Adrenal gland (tissue), 12 donors: ENCODE results near the gene ZNF516. TPM values are rescaled to one million over a fixed set of nuclear protein-coding genes. Genes with fewer than 3 reads are reported as not detected.

Source experiments
- DNase-seq, 7 donors: peaks; one replicate each; pipeline ENCODE4 v3.0.0-alpha.2; 2019 to 2020
- H3K27ac ChIP-seq, 5 donors: fragments of 200-600 bp; sonication (generic) in 4 of 5; 1 replicate in 3 of 5; 2 replicates in 2 of 5; pipeline versions ENCODE4 v1.5.1 to v1.8.0; 2016 to 2020; ENCODE audit warnings: mild to moderate bottlenecking in 1 of 5
- H3K27me3 ChIP-seq: fragments of 200-600 bp; 2 replicates; pipeline ENCODE4 v1.8.0; 2021
- H3K36me3 ChIP-seq, 2 donors: fragments of 200-600 bp; replicated peaks in 1 of 2; 1 replicate in 1 of 2; 2 replicates in 1 of 2; pipeline versions ENCODE4 v1.5.1 to v1.8.0; 2018 to 2022
- H3K4me1 ChIP-seq, 2 donors: fragments of 200-600 bp; replicated peaks in 1 of 2; 1 replicate in 1 of 2; 2 replicates in 1 of 2; pipeline versions ENCODE4 v1.5.1 to v1.8.0; 2018 to 2021
- H3K4me3 ChIP-seq, 4 donors: fragments of 200-600 bp; sonication (generic) in 3 of 4; one replicate each; pipeline ENCODE4 v1.5.1; 2016 to 2018
- H3K9me3 ChIP-seq, 3 donors: fragments of 200-600 bp; sonication (generic) in 1 of 3; replicated peaks in 1 of 3; 1 replicate in 2 of 3; 2 replicates in 1 of 3; pipeline versions ENCODE4 v1.5.1 to v1.8.0; 2016 to 2021
- CTCF ChIP-seq, 6 experiments: fragments of 450-650 bp in 4 of 6; fragments of 200-600 bp in 2 of 6; sonication (generic) in 1 of 6; IDR thresholded peaks; 1 replicate in 5 of 6; 2 replicates in 1 of 6; pipeline versions ENCODE4 v1.5.1 to v1.8.0; 2016 to 2021; ENCODE audit warnings: antibody characterized with exemption in 6 of 6, mild to moderate bottlenecking in 2 of 6, moderate library complexity in 1 of 6
- POLR2A ChIP-seq, 2 donors: fragments of 450-650 bp; IDR thresholded peaks; one replicate each; pipeline ENCODE4 v1.6.1; 2017; ENCODE audit warnings: antibody characterized with exemption in 2 of 2, mild to moderate bottlenecking in 2 of 2, moderate library complexity in 1 of 2
- WGBS, 4 donors: extraction: QIAGEN DNeasy Blood & Tissue Kit in 2 of 4; methylation state at CpG; one replicate each; pipeline versions ENCODE4 v1.1.5 to v1.1.7; 2013 to 2017; 5-methylcytosine and 5-hydroxymethylcytosine counted together
- intact Hi-C, 2 donors: fragments of 100-400 bp; cut with DNase I; formaldehyde crosslinking; loops; one replicate each; pipeline versions ENCODE4 v1.14.1 to v1.15.0; 2022 to 2023
- polyA plus RNA-seq, 3 donors: library from polyadenylated mRNA; stranded (reverse); fragments of 200-250 nt in 2 of 3; fragments of 350-450 nt in 1 of 3; fragmentation: Illumina TruSeq in 1 of 3; extraction: RNeasy Lipid Tissue Mini Kit (QIAGEN cat#74804) in 1 of 3; gene quantifications; one replicate each; pipeline ENCODE4 v1.2.3, GENCODE V29; 2013 to 2014
- total RNA-seq, 9 donors: library from RNA; depleted of rRNA in 4 of 9; stranded (reverse); fragments of >200 nt in 4 of 9; fragments of 120-200 nt in 1 of 9; fragmentation: NEBNext Ultra II Directional in 1 of 9; extraction: Animal tissue kit (Norgen Biotek cat#: 25700) in 1 of 9; gene quantifications; one replicate each; pipeline versions ENCODE4 v1.1.0 to v1.2.4, GENCODE V29; 2013 to 2023
- donor health status: healthy with polysubstance abuse.
- donor health status: Bipolar disorder and iron deficiency.
- donor health status: DM: yes; HTN: yes; CAD: no.
- donor health status: DM: no; HTN: no; CAD: no.
- donor health status: DM: no; HTN: no; CAD: no.
- donor health status: DM: yes; HTN: yes; CAD: no.

Gene ZNF516
- total and polyA plus RNA-seq, 12 donors: 8.6 to 60.1 (median 31.0) TPM

GRCh38 chr18:76486574-76486973 is 8.5 kb downstream of the ZNF516 start:
- WGBS, 4 donors: 72 to 79% (median 78%) methylated on average over 6 of the region's 6 CpGs
- no peak for DNase-seq
- Histone ChIP-seq H3K36me3 (no peaks in the 10 kb centered on the region), H3K9me3 (no peaks in the 10 kb centered on the region), H3K27ac (no peak overlapping the region), H3K4me3 (no peak overlapping the region), H3K27me3 (no peaks in the 10 kb centered on the region), H3K4me1 (peaks cover 6 to 37% of the 10 kb centered on the region in 2 donors)
- intact Hi-C loops: loop anchor here in 1 of 2 donors (10.0 kb wide), 1 partner anchor 82 kb away; no protein-coding TSS in a partner anchor
- TF ChIP-seq POLR2A (IDR thresholded peaks at IDR 0.05) (no peak), CTCF (IDR thresholded peaks at IDR 0.05) (no peak)

- 60 to 72% (median 69%) methylated on average over 3 of the region's 3 CpGs for WGBS, 4 donors
- intact Hi-C loops: loop anchor here in 1 of 2 donors (10.0 kb wide), 1 partner anchor 81 kb away; no protein-coding TSS in a partner anchor
- H3K4me3 ChIP-seq: no peak overlapping the region
- no peaks in the 10 kb centered on the region for H3K36me3 ChIP-seq
- no peaks in the 10 kb centered on the region for H3K27me3 ChIP-seq
- no peak overlapping the region for H3K27ac ChIP-seq
- no peak for DNase-seq
- peaks cover 6 to 40% of the 10 kb centered on the region in 2 donors for H3K4me1 ChIP-seq
- TF ChIP-seq CTCF (IDR thresholded peaks at IDR 0.05): no peak
- no peak for TF ChIP-seq POLR2A (IDR thresholded peaks at IDR 0.05)
- no peaks in the 10 kb centered on the region for H3K9me3 ChIP-seq
Observed at GRCh38 chr18:76486038-76486437, 9.0 kb downstream of the ZNF516 start.

GRCh38 chr18:76484749-76485387 is 10.2 kb downstream of the ZNF516 start:
- intact Hi-C loops: loop anchor here in 1 of 2 donors (10.0 kb wide), 1 partner anchor 80 kb away; no protein-coding TSS in a partner anchor
- Histone ChIP-seq H3K4me3 (no peak overlapping the region), H3K4me1 (peaks cover 0 to 35% of the 10 kb centered on the region in 2 donors), H3K27ac (no peak overlapping the region), H3K36me3 (no peaks in the 10 kb centered on the region), H3K27me3 (no peaks in the 10 kb centered on the region), H3K9me3 (no peaks in the 10 kb centered on the region)
- no peak for TF ChIP-seq POLR2A (IDR thresholded peaks at IDR 0.05)
- TF ChIP-seq CTCF (IDR thresholded peaks at IDR 0.05): no peak
- 81 to 85% (median 83%) methylated on average over 6 of the region's 6 CpGs for WGBS, 4 donors
- DNase-seq: no peak

GRCh38 chr18:76483780-76484179 is 11.3 kb downstream of the ZNF516 start:
- no peaks in the 10 kb centered on the region for H3K9me3 ChIP-seq
- intact Hi-C loops: loop anchor here in 1 of 2 donors (10.0 kb wide), 1 partner anchor 79 kb away; no protein-coding TSS in a partner anchor
- peaks cover 0 to 34% of the 10 kb centered on the region in 2 donors for H3K4me1 ChIP-seq
- 85 to 91% (median 88%) methylated on average over 10 of the region's 10 CpGs for WGBS, 4 donors
- H3K4me3 ChIP-seq: no peak overlapping the region
- H3K27ac ChIP-seq: no peak overlapping the region
- no peaks in the 10 kb centered on the region for H3K36me3 ChIP-seq
- DNase-seq: no peak
- no peaks in the 10 kb centered on the region for H3K27me3 ChIP-seq
- TF ChIP-seq CTCF (IDR thresholded peaks at IDR 0.05): no peak
- TF ChIP-seq POLR2A (IDR thresholded peaks at IDR 0.05): no peak
